GM18502 (cell line): ENCODE measurements around the gene FBXO31.
"Not testable (repeated sequence)": the region's sequence is repeated elsewhere in the genome, so short reads cannot be mapped to it uniquely, and the experiment has no call there.

ENCODE experiments used
- ATAC-seq: cut with Tn5 transposase; IDR thresholded peaks from one replicate; pipeline ENCODE4 v1.9.1; 2021; ENCODE audit warnings: mild to moderate bottlenecking; ENCODE audit not compliant: unreplicated experiment, poor library complexity

Gene FBXO31

DNA sequence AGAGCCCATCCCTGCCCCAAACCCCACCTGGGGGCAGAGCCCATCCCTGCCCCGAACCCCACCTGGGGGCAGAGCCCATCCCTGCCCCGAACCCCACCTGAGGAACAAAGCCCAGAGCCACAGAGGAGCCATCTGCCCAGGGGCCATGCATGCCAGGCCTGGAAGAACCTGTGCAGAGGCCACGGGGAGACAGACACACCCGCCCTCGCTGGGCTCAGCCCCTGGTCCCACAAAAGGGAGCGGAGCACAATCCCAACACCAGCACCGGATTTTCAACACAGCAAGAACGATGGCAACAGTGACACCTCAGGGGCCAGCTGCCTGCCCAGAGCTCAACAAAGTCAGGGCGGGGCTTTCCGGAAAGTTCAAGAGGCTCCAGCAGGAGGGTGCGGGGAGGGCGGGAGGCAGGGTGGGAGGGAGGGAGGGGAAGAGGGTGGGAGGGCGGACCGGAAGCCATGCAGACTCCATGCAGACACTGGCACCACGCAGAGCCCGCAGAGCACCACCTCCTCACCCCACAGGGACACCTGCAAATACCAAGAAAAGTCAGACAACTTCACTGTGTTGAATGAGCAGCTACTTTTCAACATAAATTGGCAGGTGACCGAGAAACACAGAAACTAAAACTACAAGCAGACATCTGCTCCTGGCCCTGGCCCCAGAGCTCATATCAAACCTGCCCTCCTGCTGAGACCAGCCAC is 38.5 kb downstream of the FBXO31 start:
- no peak for ATAC-seq

DNA sequence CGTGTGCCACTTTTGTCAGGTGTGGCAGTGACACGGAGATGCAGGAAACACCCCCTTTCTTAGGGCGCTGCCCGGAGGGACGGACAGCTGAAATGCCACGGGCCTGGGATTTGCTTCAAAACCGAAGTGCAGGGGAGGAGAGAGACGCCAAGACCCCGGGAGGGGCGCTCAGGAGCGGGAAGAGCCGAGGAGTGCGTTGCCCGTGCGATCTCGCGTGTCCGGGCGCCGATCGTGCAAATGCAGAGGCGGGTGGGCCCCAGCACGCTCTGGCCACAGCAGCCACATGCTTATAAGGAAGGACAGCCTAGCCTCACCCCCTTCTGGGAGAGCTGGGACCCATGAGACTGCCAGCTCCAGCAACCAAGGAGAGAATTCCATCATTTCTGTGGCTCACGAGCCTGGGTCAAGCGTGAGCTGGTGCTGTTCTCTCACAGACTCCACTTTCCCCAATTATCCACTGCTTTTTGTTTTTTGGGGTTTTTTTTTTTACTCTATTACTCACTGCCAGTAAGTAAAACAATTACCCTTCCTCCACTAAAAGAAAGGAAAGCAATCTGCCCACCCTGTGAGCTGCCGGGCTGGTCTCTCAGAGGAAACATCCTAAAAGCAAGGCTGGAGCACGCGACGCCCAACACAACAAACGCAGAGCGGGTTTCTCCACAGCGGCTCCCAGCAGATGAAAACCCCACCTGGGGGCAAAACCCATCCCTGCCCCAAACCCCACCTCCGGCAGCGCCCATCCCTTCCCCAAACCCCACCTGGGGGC is 39.2 kb downstream of the FBXO31 start:
- ATAC-seq = no peak

DNA sequence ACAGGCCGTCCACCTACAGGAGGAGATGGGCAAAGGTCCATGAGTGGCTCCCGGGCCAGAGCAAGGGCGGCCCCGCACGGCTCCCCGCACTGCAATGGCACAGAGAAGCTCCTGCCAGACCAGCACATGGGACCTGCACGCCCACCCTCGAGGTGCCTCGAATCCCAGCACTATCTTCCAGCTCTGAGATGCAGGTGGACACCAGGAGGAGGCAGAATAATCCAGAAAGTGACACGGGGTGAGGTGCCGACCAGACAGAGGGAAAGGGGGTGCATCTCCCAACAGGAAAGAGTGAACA is 39.9 kb downstream of the FBXO31 start:
- no peak for ATAC-seq

DNA sequence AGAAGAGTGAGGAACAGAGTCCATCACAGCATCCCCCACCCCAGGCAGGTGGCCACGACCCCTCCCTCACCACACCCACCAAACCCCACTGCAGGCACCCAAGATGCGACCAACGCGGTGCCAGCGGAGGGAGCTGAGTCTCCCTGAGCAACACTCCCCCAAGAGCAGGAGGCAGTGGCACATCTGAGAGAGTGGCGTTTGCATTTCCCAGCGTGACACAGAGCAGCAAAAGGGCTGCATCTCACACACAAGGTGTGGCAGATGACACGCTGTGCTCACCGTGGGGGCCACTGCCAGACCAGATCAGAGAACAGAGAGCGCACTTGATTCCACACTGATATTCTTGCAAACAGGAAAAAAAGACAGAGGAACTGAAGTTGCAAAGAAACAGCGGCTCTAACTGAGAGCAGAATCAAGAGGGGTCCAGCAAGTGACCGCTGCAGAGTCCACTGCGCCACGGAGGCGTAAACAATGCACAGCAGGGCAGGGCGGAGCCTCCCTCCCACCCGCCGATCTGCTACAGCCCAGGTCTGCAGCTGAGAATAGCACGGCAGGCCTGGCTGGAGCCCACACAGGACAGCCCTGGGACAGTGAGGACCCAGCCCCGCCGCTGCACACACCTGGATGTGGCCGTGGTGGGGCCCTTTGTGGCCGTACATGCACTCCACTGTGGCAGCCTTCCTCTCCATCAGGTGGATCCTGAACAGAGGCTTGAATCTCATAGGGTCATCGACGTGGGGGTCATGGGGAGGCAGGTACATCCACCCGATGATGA is 40.4 kb downstream of the FBXO31 start:
- ATAC-seq = no peak

DNA sequence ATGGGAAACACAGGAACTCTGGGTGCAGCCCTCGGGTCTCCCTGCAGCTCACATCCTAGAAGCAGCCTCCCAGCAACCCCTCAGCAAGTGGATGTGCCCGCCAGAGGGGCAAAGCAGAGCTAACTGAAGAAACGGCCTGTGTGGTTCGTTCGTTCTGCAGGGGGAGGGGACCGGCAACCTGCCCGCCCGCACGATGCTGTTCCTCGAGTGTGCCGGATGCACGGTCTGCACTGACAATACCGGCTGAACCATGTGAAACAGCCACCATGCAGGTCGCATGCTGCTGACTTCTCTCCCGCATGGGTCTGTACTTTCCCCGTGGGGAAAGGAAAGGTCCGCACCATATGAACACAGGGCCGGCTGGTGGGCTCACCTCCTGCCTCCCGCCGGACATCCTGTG is 41.1 kb downstream of the FBXO31 start:
- no peak for ATAC-seq

DNA sequence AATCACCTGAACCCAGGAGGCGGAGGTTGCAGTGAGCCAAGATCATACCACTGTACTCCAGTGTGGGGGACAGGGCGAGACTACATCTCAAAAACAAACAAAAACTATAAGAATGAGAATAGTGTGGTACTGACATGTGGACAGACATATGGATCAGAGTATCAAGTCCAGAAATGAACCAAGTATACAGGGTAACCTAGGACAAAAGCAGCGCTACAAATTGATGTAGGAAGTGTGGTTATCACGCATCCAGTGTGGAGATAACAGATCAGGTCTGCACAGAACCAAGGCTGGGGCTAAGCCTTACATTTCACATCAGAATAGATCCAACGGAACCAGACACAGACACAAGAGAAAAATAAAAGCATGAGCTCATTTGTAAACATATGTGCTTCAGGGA is 43.4 kb downstream of the FBXO31 start:
- no peak for ATAC-seq

DNA sequence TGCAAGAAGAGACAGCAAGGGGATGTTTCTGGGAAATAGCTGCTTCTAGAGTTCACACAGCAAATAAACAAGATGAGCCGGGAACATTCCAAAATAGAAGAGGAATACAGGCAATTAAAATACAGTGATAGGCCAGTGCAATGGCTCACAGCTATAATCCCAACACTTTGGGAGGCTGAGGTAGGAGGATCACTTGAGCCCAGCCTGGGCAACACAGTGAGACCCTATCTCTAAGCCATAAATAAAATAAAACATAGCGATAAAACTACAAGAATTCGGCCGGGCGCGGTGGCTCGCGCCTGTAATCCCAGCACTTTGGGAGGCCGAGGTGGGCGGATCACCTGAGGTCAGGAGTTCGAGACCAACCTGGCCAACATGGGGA is 43.9 kb downstream of the FBXO31 start:
- not testable (repeated sequence) for ATAC-seq

DNA sequence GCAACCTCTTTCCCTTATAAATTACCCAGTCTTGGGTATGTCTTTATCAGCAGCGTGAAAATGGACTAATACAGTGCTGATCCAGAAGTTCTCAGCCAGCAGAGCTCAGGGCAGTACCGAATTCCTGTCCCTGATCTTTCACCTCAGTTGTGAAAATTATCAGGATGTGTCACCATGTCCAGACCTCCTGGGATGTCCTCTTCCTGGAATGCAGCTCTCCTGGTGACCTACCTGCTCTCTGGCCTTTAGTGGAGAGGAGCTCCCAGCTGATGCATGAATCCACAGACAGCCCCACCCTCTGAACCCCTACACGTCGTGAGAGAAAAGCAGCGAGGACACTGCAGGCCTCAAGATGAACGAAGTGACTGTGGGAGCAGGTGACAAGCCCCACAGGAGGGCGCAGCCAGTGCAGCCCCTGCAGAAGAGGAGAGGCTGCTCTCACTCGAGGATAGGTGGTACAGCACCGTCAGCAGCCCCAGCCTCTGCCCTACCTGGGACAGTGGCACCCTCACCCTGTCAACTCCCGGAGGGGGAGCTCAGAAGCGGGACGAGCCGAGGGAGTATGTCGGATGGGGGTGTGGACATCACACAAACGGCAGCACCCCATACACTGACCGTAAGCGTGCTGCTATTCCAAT is 44.4 kb downstream of the FBXO31 start:
- ATAC-seq = no peak

DNA sequence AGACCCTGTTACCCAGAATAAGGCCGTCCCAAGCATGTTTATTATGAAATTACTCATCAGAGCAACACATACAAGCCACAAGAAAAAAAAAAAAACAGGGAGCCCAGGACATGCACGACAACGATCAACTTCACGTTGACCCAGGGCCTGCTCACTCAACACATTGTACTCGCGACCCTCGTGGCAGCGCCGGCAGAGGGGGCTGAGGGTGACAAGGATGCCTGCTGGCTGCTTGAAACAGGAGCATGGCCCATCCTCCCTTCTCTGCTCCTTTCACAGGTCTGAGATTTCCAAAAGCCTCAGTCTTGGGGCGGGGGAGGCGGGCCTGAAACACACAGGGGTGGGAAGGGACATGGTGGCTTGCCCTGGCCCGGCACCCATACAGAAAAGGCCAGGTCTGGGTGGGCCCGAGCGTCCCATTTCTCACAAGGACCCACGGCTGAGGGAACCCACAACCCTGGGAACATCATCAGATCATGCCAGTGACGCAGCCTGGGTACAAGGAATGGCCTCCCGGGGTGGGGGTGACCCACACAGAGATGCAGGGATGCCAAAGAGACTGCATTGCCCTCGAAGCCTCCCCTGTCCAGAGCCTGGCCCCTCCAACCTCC is 45.3 kb downstream of the FBXO31 start:
- no peak for ATAC-seq

DNA sequence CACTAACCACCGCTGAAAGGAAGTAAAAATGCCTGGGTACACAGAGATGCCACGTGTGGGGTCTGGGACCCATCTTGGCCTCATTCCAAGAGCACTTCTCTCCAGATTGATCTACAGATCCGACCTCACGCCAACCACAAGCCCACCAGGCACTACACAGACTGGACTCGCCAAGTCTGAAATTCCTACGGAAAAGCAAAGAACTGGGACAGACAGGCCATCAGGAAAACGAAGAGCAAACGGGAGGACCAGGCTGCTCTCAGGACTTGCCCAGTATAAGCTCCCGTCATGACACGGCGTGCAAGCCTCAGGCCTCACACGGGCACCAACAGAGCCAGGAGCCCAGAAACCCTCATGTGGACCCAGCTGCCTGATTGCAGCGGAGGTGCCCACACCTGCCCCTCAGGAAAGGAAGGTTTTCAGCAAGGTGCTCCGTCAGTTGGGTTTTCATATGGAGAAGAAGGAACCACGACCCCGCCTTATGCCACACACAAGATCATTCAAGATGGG is 46.3 kb downstream of the FBXO31 start:
- ATAC-seq = no peak

DNA sequence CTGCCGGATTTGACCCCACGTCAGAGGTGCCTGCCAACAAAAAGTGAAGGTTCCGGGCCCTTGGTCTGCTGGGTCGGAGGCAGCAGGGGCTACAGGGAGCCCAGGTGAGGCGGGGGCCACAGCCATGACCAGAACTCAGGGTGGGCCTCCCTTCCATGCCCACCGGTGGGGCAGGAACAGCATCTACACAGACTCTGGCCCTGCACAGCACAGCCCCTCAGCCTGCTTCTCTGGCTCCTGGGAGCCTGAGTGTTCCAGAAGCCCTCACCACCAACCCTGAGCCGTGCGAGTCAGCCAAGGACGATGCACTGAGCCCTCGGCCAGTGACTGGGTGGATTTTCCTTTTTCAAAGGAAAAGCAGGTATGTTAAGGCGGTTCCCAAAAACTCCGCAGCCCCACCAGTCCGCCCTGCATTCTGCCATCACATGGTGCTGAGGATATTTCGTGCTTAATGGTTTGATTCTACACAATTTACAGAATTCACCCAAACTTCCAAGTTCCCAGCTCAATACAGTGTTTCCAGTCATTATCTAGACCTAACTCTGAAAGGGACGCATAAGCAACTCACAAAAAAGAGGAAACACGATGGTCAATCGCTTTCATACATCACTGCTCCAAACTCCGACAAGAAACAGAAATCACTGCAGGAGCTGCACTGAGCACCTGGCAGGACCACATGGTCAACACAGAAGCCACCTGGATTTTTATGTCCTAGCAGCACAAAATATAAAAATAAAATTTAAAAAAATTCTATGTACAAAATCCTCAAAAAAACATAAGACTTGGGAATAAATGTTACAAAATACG is 46.9 kb downstream of the FBXO31 start:
- ATAC-seq = no peak

DNA sequence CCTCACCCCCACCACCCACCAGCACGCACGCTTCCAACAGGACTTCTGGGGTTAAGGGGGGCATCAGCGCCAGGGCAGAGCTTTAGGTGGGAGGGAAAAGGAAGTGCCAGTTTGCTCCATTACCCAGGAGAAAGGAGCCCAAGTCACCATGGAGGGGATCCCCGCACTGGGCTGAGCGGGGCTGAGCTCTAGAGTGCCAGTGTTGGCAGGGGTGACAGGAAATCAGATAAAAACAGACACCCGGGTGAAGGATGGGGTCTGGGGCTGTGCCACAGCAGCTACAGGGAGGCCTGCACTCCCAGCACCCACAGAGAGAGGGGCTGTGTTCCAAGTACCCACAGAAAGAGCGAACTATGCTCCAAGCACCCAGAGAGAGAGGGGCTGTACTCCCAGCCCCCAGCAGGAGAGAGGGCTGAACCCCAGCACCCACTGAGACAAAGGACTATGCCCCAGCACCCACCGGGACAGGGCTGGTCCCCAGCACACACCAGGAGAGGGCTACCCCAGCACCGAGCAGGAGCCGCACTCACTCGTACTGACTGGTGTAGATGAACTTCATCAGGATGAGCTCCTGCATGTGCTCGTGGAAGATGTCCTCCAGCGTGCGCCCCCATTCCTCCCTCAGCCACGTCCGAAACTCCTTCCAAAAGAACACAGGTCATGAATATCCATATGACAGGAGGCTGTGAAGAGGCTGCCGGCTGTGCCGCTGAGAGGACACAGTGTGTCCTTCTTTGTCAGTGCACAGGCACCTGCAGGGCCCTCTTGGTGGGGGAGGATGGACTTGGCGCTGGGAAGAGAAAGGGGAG is 47.7 kb downstream of the FBXO31 start:
- ATAC-seq = no peak

DNA sequence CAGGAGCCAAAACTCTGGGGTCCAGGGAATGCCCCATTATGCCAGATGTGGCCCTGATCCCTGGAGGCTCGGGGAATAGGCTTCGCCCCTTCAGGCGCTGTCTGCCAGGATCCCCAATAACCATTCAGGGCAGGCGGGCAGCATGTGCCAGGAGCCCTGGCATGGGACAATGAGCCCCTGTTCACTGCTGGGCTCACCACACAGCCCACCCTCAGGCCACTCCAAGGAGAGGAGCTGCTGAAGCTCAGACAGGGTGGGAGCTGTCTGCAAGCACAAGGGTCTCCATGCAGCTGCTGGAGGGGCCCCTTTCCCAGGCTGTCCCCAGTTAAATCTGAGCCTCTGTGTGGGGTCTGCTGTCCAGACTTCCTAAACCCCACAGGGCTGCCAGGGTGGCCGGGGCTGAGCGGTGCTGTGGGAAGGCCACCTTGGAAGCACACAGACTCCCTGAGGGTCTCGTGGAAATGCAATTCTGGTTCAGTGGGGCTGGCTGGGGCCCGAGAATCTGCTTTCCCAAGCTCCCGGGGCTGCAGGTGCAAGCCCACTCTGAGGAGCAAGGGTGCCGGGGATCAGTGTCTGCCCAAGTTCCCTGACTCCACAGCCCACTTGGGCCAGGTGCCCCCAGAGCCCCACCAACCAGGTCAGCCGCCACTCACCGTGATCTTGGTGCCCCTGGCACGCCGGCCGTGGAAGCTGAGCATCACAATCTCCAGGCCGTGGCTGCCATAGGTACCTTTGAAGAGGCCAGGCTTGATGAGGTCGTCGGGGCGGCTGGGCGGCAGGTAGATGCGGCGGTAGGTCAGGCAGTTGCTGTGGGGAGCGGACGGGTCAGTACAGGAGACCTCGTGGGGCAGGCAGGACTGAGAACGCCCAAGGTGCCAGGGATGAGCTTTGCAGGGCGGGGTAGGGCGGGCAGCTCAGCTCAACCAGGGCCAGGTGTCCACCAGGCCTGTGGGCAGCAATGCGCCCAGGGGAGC is 48.6 kb downstream of the FBXO31 start:
- ATAC-seq = no peak

DNA sequence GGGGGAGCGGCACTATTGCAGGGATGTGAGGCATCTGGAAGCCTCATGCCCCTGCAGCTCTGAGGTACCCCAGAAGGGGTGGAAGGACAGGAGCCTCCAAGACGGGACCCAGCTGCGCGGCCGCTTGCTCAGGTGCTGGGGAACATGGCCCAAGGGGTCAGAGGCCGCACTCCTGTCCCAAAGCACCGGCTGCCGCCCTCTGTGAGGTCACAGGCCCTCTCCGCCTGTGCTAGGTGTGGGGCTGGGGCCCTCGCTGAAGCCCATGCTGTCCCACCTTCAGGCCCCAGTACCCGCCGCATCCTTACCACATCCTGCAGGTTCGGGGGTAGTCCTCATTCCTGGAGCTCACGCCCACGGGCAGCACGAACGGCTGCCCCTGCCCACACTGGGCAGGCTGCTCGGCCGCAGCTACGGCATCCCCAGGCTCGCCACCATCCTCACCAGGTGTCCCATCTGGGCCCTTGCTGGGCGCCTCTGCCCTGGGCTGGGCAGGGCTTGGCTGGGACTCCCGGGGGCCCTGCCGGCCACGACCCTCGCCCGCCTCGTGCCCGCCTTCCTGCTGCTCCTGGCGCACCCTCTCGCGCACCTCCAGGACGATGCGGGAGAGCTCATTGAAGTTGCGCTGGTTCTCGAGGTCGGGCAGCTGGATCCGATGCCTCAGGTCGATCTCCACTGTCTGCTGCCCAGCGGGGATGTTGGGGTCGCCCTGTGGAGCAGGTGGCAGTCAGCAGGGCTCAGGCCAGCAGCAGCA is 49.8 kb downstream of the FBXO31 start:
- no peak for ATAC-seq

DNA sequence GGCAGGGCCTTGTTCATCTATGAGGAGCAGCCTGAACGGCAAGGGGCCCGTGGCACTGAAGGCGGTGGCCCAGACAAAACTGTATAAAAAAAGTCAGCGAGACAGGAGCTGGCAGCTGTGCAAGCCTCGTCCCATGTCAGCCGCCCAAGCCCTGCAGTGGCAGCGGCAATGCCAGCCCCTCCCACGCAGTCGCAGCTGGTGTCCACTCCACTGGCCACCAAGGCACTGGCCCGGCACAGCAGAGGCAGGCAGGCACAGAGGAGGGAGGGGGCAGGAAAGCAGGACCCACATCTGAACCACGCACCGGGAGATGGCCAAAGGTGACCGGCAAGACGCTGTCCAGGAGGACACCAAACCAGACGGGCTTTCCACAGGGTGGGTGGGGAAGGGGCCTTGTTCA is 50.5 kb downstream of the FBXO31 start:
- ATAC-seq = no peak

DNA sequence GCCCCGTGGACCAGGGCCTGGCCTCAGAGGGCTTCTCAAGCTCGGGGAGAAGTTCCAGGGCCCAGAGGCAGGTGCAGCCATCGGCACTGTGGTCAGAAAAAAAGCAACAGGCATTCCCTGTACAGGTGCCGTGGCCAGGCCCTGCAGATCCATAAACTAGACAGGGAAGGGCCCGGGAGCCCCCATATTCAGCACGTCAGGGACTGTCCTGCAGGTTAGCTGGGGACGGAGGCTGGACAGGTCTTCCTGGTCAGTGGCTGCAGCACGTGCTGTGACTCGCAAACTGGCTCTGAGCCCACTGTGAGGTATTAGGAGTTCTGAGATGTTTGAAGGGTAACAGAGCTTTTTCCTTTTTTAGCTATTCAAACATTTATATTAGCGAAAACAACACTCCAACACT is 51.4 kb downstream of the FBXO31 start:
- ATAC-seq = no peak

DNA sequence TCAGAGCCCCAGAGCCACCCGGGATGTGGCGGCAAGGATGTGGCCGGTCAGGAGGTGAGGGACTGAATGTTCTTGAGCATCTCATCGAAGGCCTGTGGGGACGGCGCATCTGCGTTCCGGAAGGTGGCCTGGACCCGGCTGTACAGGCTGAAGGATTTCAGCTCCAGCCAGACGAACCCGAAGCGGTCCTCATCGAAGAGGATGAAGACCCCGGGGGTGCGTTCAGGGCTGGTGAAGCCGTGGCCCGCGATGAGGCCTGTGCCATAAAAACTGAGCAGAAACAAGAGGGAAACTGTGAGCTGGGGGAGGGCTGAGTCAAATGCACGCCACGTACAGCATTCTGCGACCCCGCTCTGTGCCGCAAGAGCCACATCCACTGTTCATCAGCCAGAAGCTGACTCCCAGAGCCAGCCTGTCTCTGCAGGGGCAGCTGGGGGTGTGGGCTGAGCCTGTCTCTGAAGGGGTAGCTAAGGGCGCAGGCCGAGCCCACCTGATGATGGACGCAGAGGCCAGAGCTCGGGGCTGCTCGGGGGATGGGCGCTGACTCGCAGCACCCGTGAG is 52.3 kb downstream of the FBXO31 start:
- no peak for ATAC-seq
